K562 (cell line): ENCODE measurements around the gene SLC30A1. TPM values are rescaled to one million over a fixed set of nuclear protein-coding genes. Genes with fewer than 3 reads are reported as not detected.
A peak's percentile ranks its signal among the peaks of the same experiment; 100 is the strongest.

Source experiments
- ATF4 ChIP-seq: fragments of 450-650 bp; formaldehyde crosslinking; IDR thresholded peaks from 2 replicates; pipeline ENCODE4 v1.4.0; 2022; ENCODE audit warnings: mild to moderate bottlenecking, moderate library complexity
- BHLHE40 ChIP-seq: IDR thresholded peaks from 2 replicates; pipeline ENCODE4 v1.6.1; 2011; ENCODE audit warnings: low read length, improper control_type of control experiment
- CBX2 ChIP-seq: fragments of 200-600 bp; sonication (generic); IDR thresholded peaks from one replicate; pipeline ENCODE4 v1.6.1; 2012; ENCODE audit warnings: mild to moderate bottlenecking, low read length, inconsistent platforms; ENCODE audit not compliant: insufficient read depth, poor library complexity, severe bottlenecking
- CHD2 ChIP-seq: IDR thresholded peaks from 2 replicates; pipeline ENCODE4 v1.6.1; 2011; ENCODE audit warnings: low read depth, low read length
- FOXP1 ChIP-seq: sonication (generic); formaldehyde crosslinking; IDR thresholded peaks from 2 replicates; pipeline ENCODE4 v1.8.0; 2022; ENCODE audit warnings: mild to moderate bottlenecking, missing genetic modification reagents
- GTF2B ChIP-seq: IDR thresholded peaks from 2 replicates; pipeline ENCODE4 v1.6.1; 2011; ENCODE audit not compliant: insufficient read length; ENCODE audit errors: extremely low read depth
- KDM2B ChIP-seq: fragments of 250-450 bp; sonication (Bioruptor Pico); IDR thresholded peaks from 2 replicates; pipeline ENCODE4 v1.8.0; 2021; ENCODE audit warnings: mild to moderate bottlenecking, moderate library complexity
- NCOR1 ChIP-seq: fragments of 450-650 bp; IDR thresholded peaks from 2 replicates; pipeline ENCODE4 v1.6.1; 2016; ENCODE audit warnings: mild to moderate bottlenecking, moderate library complexity
- NUFIP1 ChIP-seq: fragments of 450-650 bp; IDR thresholded peaks from 2 replicates; pipeline ENCODE4 v1.6.1; 2018; ENCODE audit not compliant: partially characterized antibody
- PHTF2 ChIP-seq: fragments of 250-450 bp; sonication (Bioruptor Pico); IDR thresholded peaks from 2 replicates; pipeline ENCODE4 v1.5.0; 2021; ENCODE audit warnings: mild to moderate bottlenecking
- RBFOX2 ChIP-seq: fragments of 200-400 bp; formaldehyde crosslinking; IDR thresholded peaks from 2 replicates; pipeline ENCODE4 v1.6.1; 2017; ENCODE audit warnings: low read depth, mild to moderate bottlenecking, low read length, moderate library complexity
- RFX7 ChIP-seq: fragments of 250-450 bp; sonication (Bioruptor Pico); IDR thresholded peaks from 2 replicates; pipeline ENCODE4 v1.5.1; 2021; ENCODE audit warnings: mild to moderate bottlenecking
- ZNF57 ChIP-seq: fragments of 450-650 bp; formaldehyde crosslinking; IDR thresholded peaks from 2 replicates; pipeline ENCODE4 v1.4.0; 2020; ENCODE audit warnings: mild to moderate bottlenecking, moderate library complexity
- polyA plus RNA-seq, 8 experiments: library from polyadenylated mRNA; depleted of rRNA in 4 of 8; stranded (reverse) in 5 of 8; unstranded in 3 of 8; fragments of >200 nt; fragmentation: Nextera tagmentation in 2 of 8; fragmentation: Illumina TruSeq in 1 of 8; extraction: Ambion mirVana in 2 of 8; extraction: Trizol in 1 of 8; gene quantifications; 2 replicates each; pipeline versions ENCODE4 v1.2.1 to v1.2.3, GENCODE V29; 2011 to 2014; ENCODE audit warnings: inconsistent platforms in 1 of 8, missing spikeins in 1 of 8
- total RNA-seq, 7 experiments: library from RNA; depleted of rRNA in 6 of 7; stranded (reverse); fragments of >200 nt in 6 of 7; fragmentation: Illumina TruSeq in 2 of 7; extraction: Trizol in 2 of 7; gene quantifications; 2 replicates each; pipeline versions ENCODE4 v1.2.1 to v1.2.3, GENCODE V29; 2011 to 2021; ENCODE audit warnings: low replicate concordance in 1 of 7
- TF ChIP-seq, protein P1 (sequence below): fragments of 250-450 bp; sonication (Bioruptor Pico); IDR thresholded peaks from 2 replicates; pipeline ENCODE4 v1.5.0; 2021
- TF ChIP-seq, protein P2 (sequence below): sonication (generic); formaldehyde crosslinking; IDR thresholded peaks from 2 replicates; pipeline ENCODE4 v1.8.0; 2022; ENCODE audit warnings: missing genetic modification reagents, mild to moderate bottlenecking, borderline replicate concordance
- TF ChIP-seq, protein P3 (sequence below): fragments of 150-350 bp; IDR thresholded peaks from 2 replicates; pipeline ENCODE4 v1.6.1; 2014; ENCODE audit warnings: low read depth, mild to moderate bottlenecking, low read length, borderline replicate concordance
- TF ChIP-seq, protein P4 (sequence below): sonication (generic); formaldehyde crosslinking; IDR thresholded peaks from 2 replicates; pipeline ENCODE4 v1.9.0; 2022; ENCODE audit warnings: mild to moderate bottlenecking, missing genetic modification reagents

SLC30A1 gene
- total and polyA plus RNA-seq, 9 of the 15 experiments (the other 6 are each of a cell fraction or from before 2014, with no cell fraction given), result 4.1 to 14.4 (median 6.6) TPM

- TF ChIP-seq, protein P1, sequence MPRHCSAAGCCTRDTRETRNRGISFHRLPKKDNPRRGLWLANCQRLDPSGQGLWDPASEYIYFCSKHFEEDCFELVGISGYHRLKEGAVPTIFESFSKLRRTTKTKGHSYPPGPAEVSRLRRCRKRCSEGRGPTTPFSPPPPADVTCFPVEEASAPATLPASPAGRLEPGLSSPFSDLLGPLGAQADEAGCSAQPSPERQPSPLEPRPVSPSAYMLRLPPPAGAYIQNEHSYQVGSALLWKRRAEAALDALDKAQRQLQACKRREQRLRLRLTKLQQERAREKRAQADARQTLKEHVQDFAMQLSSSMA (CRISPR knock-in tag), result no peak
- TF ChIP-seq RBFOX2, result no peak
- TF ChIP-seq CHD2, result no peak
- TF ChIP-seq NUFIP1, result no peak
- no peak for TF ChIP-seq CBX2
- peak; percentile 50; the same call in 1 of the 2 replicates for TF ChIP-seq BHLHE40
- TF ChIP-seq NCOR1, result no peak
- TF ChIP-seq, protein P2, sequence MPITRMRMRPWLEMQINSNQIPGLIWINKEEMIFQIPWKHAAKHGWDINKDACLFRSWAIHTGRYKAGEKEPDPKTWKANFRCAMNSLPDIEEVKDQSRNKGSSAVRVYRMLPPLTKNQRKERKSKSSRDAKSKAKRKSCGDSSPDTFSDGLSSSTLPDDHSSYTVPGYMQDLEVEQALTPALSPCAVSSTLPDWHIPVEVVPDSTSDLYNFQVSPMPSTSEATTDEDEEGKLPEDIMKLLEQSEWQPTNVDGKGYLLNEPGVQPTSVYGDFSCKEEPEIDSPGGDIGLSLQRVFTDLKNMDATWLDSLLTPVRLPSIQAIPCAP (CRISPR knock-in tag), result no peak
- no peak for TF ChIP-seq ATF4 (CRISPR knock-in tag)
- TF ChIP-seq, protein P3, sequence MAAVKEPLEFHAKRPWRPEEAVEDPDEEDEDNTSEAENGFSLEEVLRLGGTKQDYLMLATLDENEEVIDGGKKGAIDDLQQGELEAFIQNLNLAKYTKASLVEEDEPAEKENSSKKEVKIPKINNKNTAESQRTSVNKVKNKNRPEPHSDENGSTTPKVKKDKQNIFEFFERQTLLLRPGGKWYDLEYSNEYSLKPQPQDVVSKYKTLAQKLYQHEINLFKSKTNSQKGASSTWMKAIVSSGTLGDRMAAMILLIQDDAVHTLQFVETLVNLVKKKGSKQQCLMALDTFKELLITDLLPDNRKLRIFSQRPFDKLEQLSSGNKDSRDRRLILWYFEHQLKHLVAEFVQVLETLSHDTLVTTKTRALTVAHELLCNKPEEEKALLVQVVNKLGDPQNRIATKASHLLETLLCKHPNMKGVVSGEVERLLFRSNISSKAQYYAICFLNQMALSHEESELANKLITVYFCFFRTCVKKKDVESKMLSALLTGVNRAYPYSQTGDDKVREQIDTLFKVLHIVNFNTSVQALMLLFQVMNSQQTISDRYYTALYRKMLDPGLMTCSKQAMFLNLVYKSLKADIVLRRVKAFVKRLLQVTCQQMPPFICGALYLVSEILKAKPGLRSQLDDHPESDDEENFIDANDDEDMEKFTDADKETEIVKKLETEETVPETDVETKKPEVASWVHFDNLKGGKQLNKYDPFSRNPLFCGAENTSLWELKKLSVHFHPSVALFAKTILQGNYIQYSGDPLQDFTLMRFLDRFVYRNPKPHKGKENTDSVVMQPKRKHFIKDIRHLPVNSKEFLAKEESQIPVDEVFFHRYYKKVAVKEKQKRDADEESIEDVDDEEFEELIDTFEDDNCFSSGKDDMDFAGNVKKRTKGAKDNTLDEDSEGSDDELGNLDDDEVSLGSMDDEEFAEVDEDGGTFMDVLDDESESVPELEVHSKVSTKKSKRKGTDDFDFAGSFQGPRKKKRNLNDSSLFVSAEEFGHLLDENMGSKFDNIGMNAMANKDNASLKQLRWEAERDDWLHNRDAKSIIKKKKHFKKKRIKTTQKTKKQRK, result no peak
- TF ChIP-seq PHTF2, result no peak
- TF ChIP-seq RFX7 (CRISPR knock-in tag), result no peak
- TF ChIP-seq, protein P4, sequence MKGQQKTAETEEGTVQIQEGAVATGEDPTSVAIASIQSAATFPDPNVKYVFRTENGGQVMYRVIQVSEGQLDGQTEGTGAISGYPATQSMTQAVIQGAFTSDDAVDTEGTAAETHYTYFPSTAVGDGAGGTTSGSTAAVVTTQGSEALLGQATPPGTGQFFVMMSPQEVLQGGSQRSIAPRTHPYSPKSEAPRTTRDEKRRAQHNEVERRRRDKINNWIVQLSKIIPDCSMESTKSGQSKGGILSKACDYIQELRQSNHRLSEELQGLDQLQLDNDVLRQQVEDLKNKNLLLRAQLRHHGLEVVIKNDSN (CRISPR knock-in tag), result peak; percentile 21; the same call in 1 of the 2 replicates
- TF ChIP-seq FOXP1 (CRISPR knock-in tag), result no peak
- TF ChIP-seq KDM2B, result no peak
- no peak for TF ChIP-seq GTF2B
- no peak for TF ChIP-seq ZNF57 (CRISPR knock-in tag)
Observed at GRCh38 chr1:211589782-211590721, 11.1 kb upstream of the SLC30A1 start (continued).
